Nephron progenitor cell (in vitro differentiated cells): ENCODE data around the gene GNAZ.

ENCODE experiments used
- DNase-seq: peaks from one replicate; pipeline ENCODE4 v3.0.0; 2021
- H3K27ac Mint-ChIP-seq: 2 replicates; pipeline ENCODE4 v1.8.0; 2021; ENCODE audit warnings: mild to moderate bottlenecking, moderate library complexity, mixed read lengths
- H3K27me3 Mint-ChIP-seq: 2 replicates; pipeline ENCODE4 v1.8.0; 2021; ENCODE audit warnings: mild to moderate bottlenecking, low read depth, mixed read lengths; ENCODE audit not compliant: poor library complexity
- H3K36me3 Mint-ChIP-seq: 2 replicates; pipeline ENCODE4 v1.8.0; 2021; ENCODE audit warnings: low read depth, mixed read lengths
- H3K4me1 Mint-ChIP-seq: 2 replicates; pipeline ENCODE4 v1.8.0; 2021; ENCODE audit warnings: mixed read lengths
- H3K4me3 Mint-ChIP-seq: 2 replicates; pipeline ENCODE4 v1.8.0; 2021; ENCODE audit warnings: mild to moderate bottlenecking, moderate library complexity, mixed read lengths
- H3K9me3 Mint-ChIP-seq: 2 replicates; pipeline ENCODE4 v1.8.0; 2021; ENCODE audit warnings: mild to moderate bottlenecking, moderate library complexity, mixed read lengths
- CTCF ChIP-seq: fragments of 200-600 bp; sonication (generic); IDR thresholded peaks from 2 replicates; pipeline ENCODE4 v1.5.0; 2021; ENCODE audit warnings: antibody characterized with exemption

GNAZ gene

DNA sequence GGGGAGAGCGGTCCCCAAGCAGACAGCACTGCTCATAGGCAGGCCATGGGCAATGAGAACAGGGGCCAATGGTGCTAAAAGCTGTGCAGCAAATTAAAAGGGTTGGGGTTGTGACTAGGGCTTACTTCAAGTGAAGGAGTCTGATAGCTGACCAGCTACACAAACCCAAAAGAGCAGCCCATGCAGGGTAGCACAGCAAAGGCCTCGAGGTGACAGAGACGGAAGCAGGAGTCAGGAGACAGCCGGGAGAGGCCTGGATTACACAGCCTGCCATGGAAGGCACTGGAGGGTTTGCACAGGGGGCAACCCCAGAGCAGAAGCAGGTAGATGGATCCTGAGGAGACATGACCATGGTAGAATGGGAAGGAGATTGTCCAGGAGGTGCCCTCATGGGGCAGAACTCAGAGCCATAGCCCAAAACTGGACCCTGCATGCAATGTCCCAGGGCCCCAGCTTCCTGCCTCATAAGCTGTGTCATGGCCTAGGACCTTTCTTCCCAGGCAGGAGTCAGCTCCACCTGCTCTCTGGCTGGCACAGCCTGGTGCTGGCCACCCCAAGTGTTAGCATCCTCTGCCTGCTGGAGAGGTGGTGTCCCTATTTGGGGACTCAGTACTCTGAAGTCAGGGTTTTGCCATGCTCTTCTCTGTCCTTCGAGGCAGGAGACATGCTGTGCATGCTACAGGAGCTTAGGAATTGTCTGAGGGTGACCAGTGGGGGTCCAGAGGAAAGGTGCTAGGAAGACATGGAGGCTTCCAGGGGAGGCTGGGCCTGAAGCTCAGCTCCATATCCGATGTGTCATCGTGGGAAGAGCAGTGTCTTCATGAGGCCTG is 38.1 kb downstream of the GNAZ start:
- no peak for TF ChIP-seq CTCF
- Mint-ChIP-seq H3K4me1 (peaks cover 16% of the 10 kb centered on the region), H3K9me3 (no peaks in the 10 kb centered on the region), H3K27me3 (peaks cover 6% of the 10 kb centered on the region), H3K4me3 (no peak overlapping the region), H3K36me3 (no peaks in the 10 kb centered on the region), H3K27ac (peak overlapping the region; percentile 18)
- no peak for DNase-seq

DNA sequence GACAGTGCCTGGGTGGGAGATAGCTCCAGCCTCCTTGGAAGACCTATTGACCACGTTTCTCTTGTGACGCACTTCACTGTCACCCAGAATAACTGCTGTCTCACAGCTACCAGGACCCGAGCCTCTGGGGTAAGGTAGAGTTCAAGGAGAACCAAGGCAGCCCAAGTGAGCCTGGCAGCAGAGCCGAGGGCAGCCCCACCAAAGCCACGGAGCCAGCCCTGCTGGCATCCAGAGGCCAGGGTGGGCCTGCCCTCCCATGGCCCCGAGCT is 38.7 kb downstream of the GNAZ start:
- H3K27me3 Mint-ChIP-seq: peaks cover 6% of the 10 kb centered on the region
- no peak overlapping the region for H3K27ac Mint-ChIP-seq
- H3K9me3 Mint-ChIP-seq: no peaks in the 10 kb centered on the region
- no peaks in the 10 kb centered on the region for H3K36me3 Mint-ChIP-seq
- H3K4me3 Mint-ChIP-seq: no peak overlapping the region
- TF ChIP-seq CTCF: no peak
- DNase-seq: no peak
- H3K4me1 Mint-ChIP-seq: peaks cover 14% of the 10 kb centered on the region

GRCh38 chr22:23109441-23109978 is 39.2 kb downstream of the GNAZ start:
- Mint-ChIP-seq H3K4me1 (peaks cover 14% of the 10 kb centered on the region), H3K27me3 (peaks cover 6% of the 10 kb centered on the region), H3K36me3 (no peaks in the 10 kb centered on the region), H3K9me3 (no peaks in the 10 kb centered on the region), H3K4me3 (no peak overlapping the region), H3K27ac (no peak overlapping the region)
- TF ChIP-seq CTCF: no peak
- DNase-seq: no peak

DNA sequence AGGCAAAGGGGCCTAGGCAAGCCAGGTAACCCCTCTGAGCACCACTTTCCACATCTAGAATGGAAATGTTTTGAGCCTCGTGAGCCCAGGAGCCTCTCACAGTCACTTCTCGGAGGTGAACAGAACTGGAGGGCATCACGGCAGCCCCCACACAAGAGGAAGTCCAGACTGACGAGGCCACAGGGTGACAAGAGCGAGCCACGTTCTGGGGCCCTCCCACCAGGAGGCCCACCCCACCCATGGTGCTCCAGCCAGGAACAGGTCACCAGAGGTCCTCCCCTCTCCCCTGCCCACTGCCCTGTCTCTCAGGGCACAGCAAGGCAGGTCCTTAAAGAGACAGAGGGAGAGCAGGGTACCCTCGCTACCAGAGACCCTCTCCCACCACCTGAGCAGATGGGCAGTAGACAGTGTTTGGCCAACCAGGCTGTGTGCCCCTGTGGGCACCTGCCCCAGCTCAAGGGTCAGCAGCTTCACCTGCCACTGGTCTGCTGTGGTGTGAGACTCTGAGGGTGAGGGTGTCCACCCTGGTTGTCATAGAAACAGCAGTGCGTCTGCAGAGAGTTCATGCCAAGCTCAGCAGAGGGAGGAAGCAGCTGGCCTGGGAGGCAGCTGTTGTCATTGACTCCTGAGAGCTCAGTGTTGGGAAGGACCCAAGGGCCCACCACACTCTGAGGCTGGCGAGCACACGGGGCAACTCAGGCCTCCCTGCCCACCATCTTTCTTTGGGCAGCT is 40.0 kb downstream of the GNAZ start:
- H3K4me1 Mint-ChIP-seq: peaks cover 14% of the 10 kb centered on the region
- H3K27ac Mint-ChIP-seq: no peak overlapping the region
- H3K4me3 Mint-ChIP-seq: no peak overlapping the region

GRCh38 chr22:23110922-23111527 is 40.7 kb downstream of the GNAZ start:
- DNase-seq: no peak
- Mint-ChIP-seq H3K27me3 (peaks cover 6% of the 10 kb centered on the region), H3K4me1 (peaks cover 14% of the 10 kb centered on the region), H3K27ac (no peak overlapping the region), H3K9me3 (no peaks in the 10 kb centered on the region), H3K36me3 (no peaks in the 10 kb centered on the region), H3K4me3 (no peak overlapping the region)
- no peak for TF ChIP-seq CTCF

More for the DNA sequence above, 40.0 kb downstream of the GNAZ start:
- H3K9me3 Mint-ChIP-seq: no peaks in the 10 kb centered on the region
- no peak for TF ChIP-seq CTCF
- DNase-seq: no peak
- H3K36me3 Mint-ChIP-seq: no peaks in the 10 kb centered on the region
- H3K27me3 Mint-ChIP-seq: peaks cover 6% of the 10 kb centered on the region
